Measurements from ENCODE around the gene RANBP3.

RANBP3 gene

GRCh38 chr19:5951338-5951861 lies 26.5 kb downstream of the RANBP3 start:
- 17% methylated on average over 19 of the region's 19 CpGs for WGBS, 2 experiments
- peaks cover 74% of the 10 kb centered on the region for H3K4me1 ChIP-seq (ENCODE audit: control insufficient read depth, insufficient read depth, low read length)
- peak overlapping the region; percentile 87 for H3K27ac ChIP-seq (ENCODE audit: insufficient read depth, low read depth, low read length, poor library complexity, severe bottlenecking)

DNA sequence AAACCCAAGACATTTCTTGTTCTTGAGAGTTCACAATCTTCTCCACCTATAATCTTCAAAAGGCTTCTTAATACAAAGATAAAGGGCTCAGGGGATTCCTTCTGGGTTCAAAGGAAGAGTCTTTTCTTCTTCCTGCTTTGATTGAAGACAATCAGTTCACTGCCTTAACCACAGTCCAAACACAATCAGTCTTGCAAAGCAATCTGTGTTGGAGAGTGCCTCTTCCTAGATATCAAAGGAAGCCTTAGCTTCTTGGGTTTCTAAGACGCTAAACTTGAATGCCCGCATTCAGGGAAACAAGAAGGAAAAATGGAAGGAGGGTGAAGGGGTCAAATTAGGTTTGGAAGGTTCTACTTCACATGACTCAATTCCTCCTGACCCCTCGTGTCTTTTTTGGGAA lies 27.2 kb downstream of the RANBP3 start:
- 43 to 46% methylated on average over 3 of the region's 3 CpGs for WGBS, 2 experiments
- Histone ChIP-seq H3K27ac (ENCODE audit: insufficient read depth, low read depth, low read length, poor library complexity, severe bottlenecking) (peak overlapping the region; percentile 87), H3K36me3 (ENCODE audit: control insufficient read depth, insufficient read depth, low read length) (no peaks in the 10 kb centered on the region), H3K4me1 (ENCODE audit: control insufficient read depth, insufficient read depth, low read length) (peaks cover 69% of the 10 kb centered on the region), H3K4me3 (ENCODE audit: insufficient read depth, low read depth, low read length) (no peak overlapping the region), H3K27me3 (ENCODE audit: control insufficient read depth, insufficient read depth, low read length, poor library complexity, severe bottlenecking) (no peaks in the 10 kb centered on the region), H3K9me3 (ENCODE audit: control insufficient read depth, low read length) (no peaks in the 10 kb centered on the region)

More at GRCh38 chr19:5951338-5951861, 26.5 kb downstream of the RANBP3 start:
- H3K36me3 ChIP-seq (ENCODE audit: control insufficient read depth, insufficient read depth, low read length), result no peaks in the 10 kb centered on the region
- H3K9me3 ChIP-seq (ENCODE audit: control insufficient read depth, low read length), result no peaks in the 10 kb centered on the region
- no peak overlapping the region for H3K4me3 ChIP-seq (ENCODE audit: insufficient read depth, low read depth, low read length)
- no peaks in the 10 kb centered on the region for H3K27me3 ChIP-seq (ENCODE audit: control insufficient read depth, insufficient read depth, low read length, poor library complexity, severe bottlenecking)

DNA sequence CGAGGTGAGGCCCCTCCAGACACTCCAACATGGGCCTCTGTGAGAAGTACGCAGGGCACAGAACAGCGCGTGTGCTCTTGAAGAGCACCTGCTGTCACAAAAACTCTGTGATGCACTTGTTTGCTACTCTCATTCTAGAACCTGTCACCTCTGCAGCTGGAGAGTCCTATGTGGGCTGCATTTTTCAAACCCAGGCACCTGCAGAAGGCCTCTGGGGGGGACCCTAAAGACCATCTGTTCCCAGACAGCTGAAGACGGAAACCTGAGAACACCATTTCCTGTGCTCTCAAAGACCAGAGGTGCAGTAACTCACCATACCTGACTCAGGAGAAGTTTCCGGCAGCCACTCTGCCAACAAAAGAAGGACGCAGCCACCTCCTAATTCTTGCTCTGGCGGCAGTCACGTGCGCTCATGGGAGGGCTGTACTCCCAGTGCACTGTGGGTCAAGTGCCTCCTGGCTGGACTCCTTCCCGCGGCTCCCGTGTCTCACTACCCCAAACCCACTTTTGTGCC lies 28.1 kb downstream of the RANBP3 start:
- Histone ChIP-seq H3K36me3 (ENCODE audit: control insufficient read depth, insufficient read depth, low read length) (no peaks in the 10 kb centered on the region), H3K4me1 (ENCODE audit: control insufficient read depth, insufficient read depth, low read length) (peaks cover 68% of the 10 kb centered on the region), H3K27me3 (ENCODE audit: control insufficient read depth, insufficient read depth, low read length, poor library complexity, severe bottlenecking) (no peaks in the 10 kb centered on the region), H3K27ac (ENCODE audit: insufficient read depth, low read depth, low read length, poor library complexity, severe bottlenecking) (no peak overlapping the region), H3K9me3 (ENCODE audit: control insufficient read depth, low read length) (no peaks in the 10 kb centered on the region), H3K4me3 (ENCODE audit: insufficient read depth, low read depth, low read length) (no peak overlapping the region)
- WGBS, 2 experiments, result 92 to 94% methylated on average over 13 of the region's 13 CpGs

DNA sequence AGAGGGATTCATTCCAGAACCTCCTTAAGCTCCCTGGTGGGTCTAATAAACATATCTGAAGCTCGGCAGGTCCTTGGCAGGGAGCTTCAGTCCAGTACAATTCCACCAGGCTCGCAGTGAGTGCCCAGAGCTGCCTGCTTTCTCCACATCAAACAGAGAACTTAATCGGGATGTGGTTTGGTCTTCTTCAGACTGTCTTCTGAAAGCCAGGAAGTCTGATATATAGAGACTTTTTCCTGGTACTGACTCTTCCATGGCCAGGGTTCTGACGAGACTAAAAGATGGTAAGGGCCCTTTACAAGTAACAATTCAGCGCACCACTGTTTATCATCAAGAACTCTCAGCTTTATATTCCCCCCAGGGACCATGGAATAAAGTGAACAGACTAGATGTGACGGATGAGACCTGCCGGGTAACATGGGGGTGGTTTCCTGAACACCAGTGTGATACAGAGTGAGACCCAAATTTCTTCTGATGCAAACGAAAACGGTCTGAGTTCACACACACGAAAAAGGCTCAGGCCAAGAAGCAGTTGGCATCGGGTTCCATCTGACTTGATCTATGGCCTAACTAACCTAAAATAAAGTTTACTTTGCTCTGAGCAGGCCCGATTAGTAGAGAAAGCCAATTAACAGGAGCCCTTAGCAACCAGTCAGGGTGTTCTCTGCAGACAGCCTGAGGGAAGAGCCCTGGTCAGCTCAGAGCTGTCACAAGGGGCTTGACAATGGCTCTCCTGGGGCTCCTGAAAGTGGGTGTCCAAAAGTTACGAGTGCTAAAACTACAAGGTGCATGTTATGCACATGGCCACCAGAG lies 29.0 kb downstream of the RANBP3 start:
- H3K27ac ChIP-seq (ENCODE audit: insufficient read depth, low read depth, low read length, poor library complexity, severe bottlenecking), result peak overlapping the region; percentile 27
- no peaks in the 10 kb centered on the region for H3K27me3 ChIP-seq (ENCODE audit: control insufficient read depth, insufficient read depth, low read length, poor library complexity, severe bottlenecking)
- H3K36me3 ChIP-seq (ENCODE audit: control insufficient read depth, insufficient read depth, low read length), result no peaks in the 10 kb centered on the region
- peaks cover 60% of the 10 kb centered on the region for H3K4me1 ChIP-seq (ENCODE audit: control insufficient read depth, insufficient read depth, low read length)
- 76% methylated on average over 13 of the region's 13 CpGs for WGBS, 2 experiments
- H3K4me3 ChIP-seq (ENCODE audit: insufficient read depth, low read depth, low read length), result no peak overlapping the region
- no peaks in the 10 kb centered on the region for H3K9me3 ChIP-seq (ENCODE audit: control insufficient read depth, low read length)

DNA sequence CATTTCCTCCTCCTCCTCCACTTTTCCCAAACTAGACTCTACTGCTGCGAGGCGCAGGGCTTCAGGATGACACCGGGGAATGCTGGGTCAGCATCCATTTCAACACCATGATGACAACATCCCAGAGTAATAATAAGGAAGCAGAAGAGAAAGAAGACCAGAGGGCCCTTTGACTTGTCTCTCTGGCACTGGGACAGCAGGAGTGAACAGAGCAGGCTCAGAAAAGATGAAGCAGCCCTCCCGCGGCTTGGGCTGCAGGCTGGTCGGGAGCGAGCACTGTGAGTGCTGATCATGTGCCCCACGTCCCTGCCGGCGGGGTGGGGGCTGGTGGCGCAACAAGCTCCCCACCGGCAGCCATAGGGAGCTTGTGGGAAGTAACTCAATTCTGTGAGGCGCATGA lies 30.5 kb downstream of the RANBP3 start:
- no peaks in the 10 kb centered on the region for H3K36me3 ChIP-seq (ENCODE audit: control insufficient read depth, insufficient read depth, low read length)
- H3K4me1 ChIP-seq (ENCODE audit: control insufficient read depth, insufficient read depth, low read length), result peaks cover 45% of the 10 kb centered on the region
- H3K27me3 ChIP-seq (ENCODE audit: control insufficient read depth, insufficient read depth, low read length, poor library complexity, severe bottlenecking), result no peaks in the 10 kb centered on the region
- 60 to 68% methylated on average over 13 of the region's 13 CpGs for WGBS, 2 experiments
- no peak overlapping the region for H3K27ac ChIP-seq (ENCODE audit: insufficient read depth, low read depth, low read length, poor library complexity, severe bottlenecking)
- H3K9me3 ChIP-seq (ENCODE audit: control insufficient read depth, low read length), result no peaks in the 10 kb centered on the region
- H3K4me3 ChIP-seq (ENCODE audit: insufficient read depth, low read depth, low read length), result no peak overlapping the region

DNA sequence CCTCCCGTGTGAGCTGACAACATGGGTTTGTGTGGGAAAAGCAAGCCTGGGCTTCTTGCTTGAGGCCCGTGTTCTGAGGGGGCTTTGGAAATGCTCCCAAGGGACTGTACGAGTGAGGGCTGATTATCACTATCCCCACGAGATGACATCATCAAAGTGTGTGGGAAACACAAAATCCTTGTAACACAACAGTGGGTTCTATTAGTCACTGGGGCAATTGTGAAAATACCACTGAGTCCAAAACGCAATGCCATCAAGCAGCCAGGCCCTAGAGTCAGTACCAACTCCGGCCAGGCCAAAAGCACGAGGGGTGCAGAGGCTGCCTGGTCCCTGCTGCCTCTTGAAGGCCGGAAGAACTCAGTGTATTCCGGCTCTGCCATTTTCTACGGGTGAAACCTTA lies 34.3 kb downstream of the RANBP3 start:
- Histone ChIP-seq H3K27ac (ENCODE audit: insufficient read depth, low read depth, low read length, poor library complexity, severe bottlenecking) (no peak overlapping the region), H3K9me3 (ENCODE audit: control insufficient read depth, low read length) (no peaks in the 10 kb centered on the region), H3K4me3 (ENCODE audit: insufficient read depth, low read depth, low read length) (no peak overlapping the region), H3K36me3 (ENCODE audit: control insufficient read depth, insufficient read depth, low read length) (peaks cover 8% of the 10 kb centered on the region), H3K27me3 (ENCODE audit: control insufficient read depth, insufficient read depth, low read length, poor library complexity, severe bottlenecking) (no peaks in the 10 kb centered on the region), H3K4me1 (ENCODE audit: control insufficient read depth, insufficient read depth, low read length) (peaks cover 18% of the 10 kb centered on the region)
- 81 to 84% methylated on average over 10 of the region's 10 CpGs for WGBS, 2 experiments

DNA sequence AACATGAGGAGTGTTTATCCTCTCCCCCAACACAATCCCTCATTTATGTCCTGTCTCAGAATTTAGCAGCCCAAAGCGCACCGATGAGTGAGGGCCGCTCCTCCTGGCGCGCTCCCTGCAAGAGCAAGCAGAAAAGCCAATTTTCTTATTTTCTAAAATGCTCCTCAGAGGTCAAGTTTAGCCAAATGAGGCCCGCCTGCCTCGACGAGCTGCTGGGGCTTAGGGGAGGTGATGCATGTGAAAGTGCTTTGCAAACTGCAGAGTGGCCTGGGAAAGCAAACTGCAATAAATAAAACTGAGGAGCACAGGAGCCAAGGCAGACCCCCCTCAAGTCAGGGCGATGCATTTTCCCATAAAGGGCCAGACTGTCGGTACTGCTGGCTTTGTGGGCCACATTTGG lies 34.9 kb downstream of the RANBP3 start:
- peaks cover 15% of the 10 kb centered on the region for H3K4me1 ChIP-seq (ENCODE audit: control insufficient read depth, insufficient read depth, low read length)
- WGBS, 2 experiments, result 91 to 93% methylated on average over 10 of the region's 10 CpGs
- H3K27me3 ChIP-seq (ENCODE audit: control insufficient read depth, insufficient read depth, low read length, poor library complexity, severe bottlenecking), result no peaks in the 10 kb centered on the region
- H3K36me3 ChIP-seq (ENCODE audit: control insufficient read depth, insufficient read depth, low read length), result peaks cover 8% of the 10 kb centered on the region
- no peak overlapping the region for H3K4me3 ChIP-seq (ENCODE audit: insufficient read depth, low read depth, low read length)
- no peak overlapping the region for H3K27ac ChIP-seq (ENCODE audit: insufficient read depth, low read depth, low read length, poor library complexity, severe bottlenecking)
- no peaks in the 10 kb centered on the region for H3K9me3 ChIP-seq (ENCODE audit: control insufficient read depth, low read length)

DNA sequence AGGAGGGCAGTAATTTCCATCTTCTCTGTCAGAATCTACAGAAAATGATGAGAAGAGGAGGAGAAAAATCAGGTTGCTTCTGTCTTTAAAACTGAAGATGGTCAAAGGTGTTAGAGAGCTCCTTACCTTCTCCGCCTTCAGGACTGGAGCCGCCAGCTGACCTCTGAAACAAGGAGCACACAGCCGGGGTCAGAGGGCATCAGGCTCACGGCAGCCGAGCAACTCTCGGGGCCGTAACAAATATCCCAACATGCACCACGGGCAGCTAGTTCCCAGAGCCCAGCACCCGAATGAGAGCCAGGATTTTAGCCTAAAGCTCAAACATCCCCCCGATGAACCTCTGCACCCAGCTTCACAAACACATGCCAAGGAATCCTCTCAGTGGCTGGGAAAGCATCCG lies 36.3 kb downstream of the RANBP3 start:
- no peaks in the 10 kb centered on the region for H3K9me3 ChIP-seq (ENCODE audit: control insufficient read depth, low read length)
- peaks cover 8% of the 10 kb centered on the region for H3K36me3 ChIP-seq (ENCODE audit: control insufficient read depth, insufficient read depth, low read length)
- WGBS, 2 experiments, result 88 to 92% methylated on average over 11 of the region's 11 CpGs
- no peak overlapping the region for H3K4me3 ChIP-seq (ENCODE audit: insufficient read depth, low read depth, low read length)
- H3K27ac ChIP-seq (ENCODE audit: insufficient read depth, low read depth, low read length, poor library complexity, severe bottlenecking), result no peak overlapping the region
- H3K4me1 ChIP-seq (ENCODE audit: control insufficient read depth, insufficient read depth, low read length), result peaks cover 7% of the 10 kb centered on the region
- H3K27me3 ChIP-seq (ENCODE audit: control insufficient read depth, insufficient read depth, low read length, poor library complexity, severe bottlenecking), result no peaks in the 10 kb centered on the region

GRCh38 chr19:5940260-5941208 lies 37.4 kb downstream of the RANBP3 start:
- WGBS, 2 experiments, result 96 to 97% methylated on average over 21 of the region's 21 CpGs
- peaks cover 8% of the 10 kb centered on the region for H3K36me3 ChIP-seq (ENCODE audit: control insufficient read depth, insufficient read depth, low read length)

GRCh38 chr19:5937550-5937949 lies 40.4 kb downstream of the RANBP3 start:
- Histone ChIP-seq H3K27me3 (ENCODE audit: control insufficient read depth, insufficient read depth, low read length, poor library complexity, severe bottlenecking) (no peaks in the 10 kb centered on the region), H3K9me3 (ENCODE audit: control insufficient read depth, low read length) (no peaks in the 10 kb centered on the region), H3K4me1 (ENCODE audit: control insufficient read depth, insufficient read depth, low read length) (peaks cover 10% of the 10 kb centered on the region), H3K27ac (ENCODE audit: insufficient read depth, low read depth, low read length, poor library complexity, severe bottlenecking) (no peak overlapping the region), H3K36me3 (ENCODE audit: control insufficient read depth, insufficient read depth, low read length) (peaks cover 8% of the 10 kb centered on the region), H3K4me3 (ENCODE audit: insufficient read depth, low read depth, low read length) (no peak overlapping the region)
- 86 to 87% methylated on average over 10 of the region's 10 CpGs for WGBS, 2 experiments

More at GRCh38 chr19:5940260-5941208, 37.4 kb downstream of the RANBP3 start:
- H3K4me3 ChIP-seq (ENCODE audit: insufficient read depth, low read depth, low read length), result no peak overlapping the region
- no peaks in the 10 kb centered on the region for H3K27me3 ChIP-seq (ENCODE audit: control insufficient read depth, insufficient read depth, low read length, poor library complexity, severe bottlenecking)
- H3K9me3 ChIP-seq (ENCODE audit: control insufficient read depth, low read length), result no peaks in the 10 kb centered on the region
- peaks cover 7% of the 10 kb centered on the region for H3K4me1 ChIP-seq (ENCODE audit: control insufficient read depth, insufficient read depth, low read length)
- H3K27ac ChIP-seq (ENCODE audit: insufficient read depth, low read depth, low read length, poor library complexity, severe bottlenecking), result no peak overlapping the region

Measured in ectodermal cell (in vitro differentiated cells).